HepG2 (cell line): ENCODE results near the gene CD34. TPM values are rescaled to one million over a fixed set of nuclear protein-coding genes. Genes with fewer than 3 reads are reported as not detected.

ENCODE experiments used
- AFF4 ChIP-seq: sonication (generic); formaldehyde crosslinking; IDR thresholded peaks from 2 replicates; pipeline ENCODE4 v1.4.0; 2020; ENCODE audit warnings: missing genetic modification reagents
- HNRNPLL ChIP-seq: fragments of 200-400 bp; formaldehyde crosslinking; IDR thresholded peaks from 2 replicates; pipeline ENCODE4 v1.6.1; 2017; ENCODE audit warnings: mild to moderate bottlenecking, low read depth, low read length; ENCODE audit not compliant: poor library complexity, severe bottlenecking
- MXD4 ChIP-seq: IDR thresholded peaks from 2 replicates; pipeline ENCODE4 v1.6.1; 2016; ENCODE audit warnings: mild to moderate bottlenecking, missing biosample characterization, missing genetic modification reagents
- NBN ChIP-seq: fragments of 450-650 bp; conservative IDR thresholded peaks from 2 replicates; pipeline ENCODE4 v1.6.1; 2017
- RFX3 ChIP-seq: IDR thresholded peaks from 2 replicates; pipeline ENCODE4 v1.6.1; 2016; ENCODE audit warnings: missing biosample characterization, missing genetic modification reagents
- SMC3 ChIP-seq: IDR thresholded peaks from 2 replicates; pipeline ENCODE4 v1.6.1; 2011; ENCODE audit warnings: low read length, improper control_type of control experiment
- TP53 ChIP-seq: sonication (generic); formaldehyde crosslinking; conservative IDR thresholded peaks from 2 replicates; pipeline ENCODE4 v1.4.0; 2020; ENCODE audit warnings: missing genetic modification reagents
- ZBTB34 ChIP-seq: sonication (generic); formaldehyde crosslinking; IDR thresholded peaks from 2 replicates; pipeline ENCODE4 v1.8.0; 2022; ENCODE audit warnings: mild to moderate bottlenecking, missing genetic modification reagents
- ZFY ChIP-seq: sonication (generic); formaldehyde crosslinking; IDR thresholded peaks from 2 replicates; pipeline ENCODE4 v1.4.0; 2020; ENCODE audit warnings: missing genetic modification reagents
- ZHX2 ChIP-seq, 2 experiments: sonication (generic) in 1 of 2; formaldehyde crosslinking in 1 of 2; IDR thresholded peaks; 2 replicates each; pipeline versions ENCODE4 v1.6.1 to v1.9.0; 2014 to 2022; ENCODE audit warnings: antibody characterized with exemption in 1 of 2, borderline replicate concordance in 1 of 2, inconsistent platforms in 1 of 2, low read depth in 1 of 2, missing genetic modification reagents in 1 of 2
- ZNF530 ChIP-seq: sonication (generic); formaldehyde crosslinking; IDR thresholded peaks from 2 replicates; pipeline ENCODE4 v1.5.0; 2020; ENCODE audit warnings: low read depth, mild to moderate bottlenecking, missing genetic modification reagents
- ZNF737 ChIP-seq: sonication (generic); formaldehyde crosslinking; IDR thresholded peaks from 2 replicates; pipeline ENCODE4 v1.5.0; 2020; ENCODE audit warnings: missing genetic modification reagents, mild to moderate bottlenecking, borderline replicate concordance
- ZNF75D ChIP-seq: sonication (generic); formaldehyde crosslinking; IDR thresholded peaks from 2 replicates; pipeline ENCODE4 v1.8.1; 2023; ENCODE audit warnings: missing genetic modification reagents, mild to moderate bottlenecking, borderline replicate concordance
- ZXDC ChIP-seq: sonication (generic); formaldehyde crosslinking; IDR thresholded peaks from 2 replicates; pipeline ENCODE4 v1.5.0; 2020; ENCODE audit warnings: mild to moderate bottlenecking, missing genetic modification reagents
- polyA plus RNA-seq, 8 experiments: library from polyadenylated mRNA; depleted of rRNA in 3 of 8; stranded (reverse) in 7 of 8; unstranded in 1 of 8; fragments of >200 nt; fragmentation: Illumina TruSeq in 4 of 8; extraction: Trizol in 4 of 8; gene quantifications; 2 replicates each; pipeline versions ENCODE4 v1.2.1 to v1.2.3, GENCODE V29; 2011 to 2016; ENCODE audit warnings: low read depth in 4 of 8, missing spikeins in 1 of 8, mixed read lengths in 1 of 8; ENCODE audit not compliant: insufficient read depth in 1 of 8
- total RNA-seq, 5 experiments: library from RNA; depleted of rRNA; stranded (reverse); fragments of >200 nt; fragmentation: Illumina TruSeq; extraction: Trizol; gene quantifications; 2 replicates each; pipeline ENCODE4 v1.2.3, GENCODE V29; 2016; ENCODE audit warnings: low read depth in 1 of 5

The CD34 gene
- total and polyA plus RNA-seq, 2 of the 13 experiments (the other 11 are each of a cell fraction or from before 2014, with no cell fraction given) = not detected

GRCh38 chr1:207868774-207869721 lies 41.9 kb downstream of the CD34 start (continued):
- TF ChIP-seq ZNF75D (CRISPR knock-in tag) = no peak
- no peak for TF ChIP-seq TP53 (CRISPR knock-in tag)
- TF ChIP-seq NBN = no peak
- TF ChIP-seq AFF4 (CRISPR knock-in tag) = no peak
- TF ChIP-seq ZFY (CRISPR knock-in tag) = peak; percentile 83
- peak; percentile 2; the same call in 1 of the 2 replicates for TF ChIP-seq SMC3
- TF ChIP-seq ZHX2 (IDR thresholded peaks at IDR 0.05; ENCODE audit: low read depth) = no peak
- no peak for TF ChIP-seq ZHX2 (CRISPR knock-in tag; IDR thresholded peaks at IDR 0.05; ENCODE audit: borderline replicate concordance)
- TF ChIP-seq HNRNPLL = peak; percentile 85
- no peak for TF ChIP-seq ZNF530 (CRISPR knock-in tag)
- 0 out of 2 replicates have a peak, but pooled peaks have one; percentile 21 for TF ChIP-seq MXD4 (CRISPR knock-in tag)
- TF ChIP-seq ZBTB34 = no peak
- TF ChIP-seq ZXDC (CRISPR knock-in tag) = no peak
- TF ChIP-seq RFX3 (CRISPR knock-in tag) = no peak
- TF ChIP-seq ZNF737 (CRISPR knock-in tag) = no peak
